DLD1 (cell line): ENCODE data around the gene RNF182.
"Not testable (repeated sequence)": the region's sequence is repeated elsewhere in the genome, so short reads cannot be mapped to it uniquely, and the experiment has no call there.

Experiments used
- in situ Hi-C: cut with HindIII; loops from 2 replicates; pipeline ENCODE4 v1.10.0; 2017; ENCODE audit warnings: low sequenced_read_pairs

Gene RNF182

DNA sequence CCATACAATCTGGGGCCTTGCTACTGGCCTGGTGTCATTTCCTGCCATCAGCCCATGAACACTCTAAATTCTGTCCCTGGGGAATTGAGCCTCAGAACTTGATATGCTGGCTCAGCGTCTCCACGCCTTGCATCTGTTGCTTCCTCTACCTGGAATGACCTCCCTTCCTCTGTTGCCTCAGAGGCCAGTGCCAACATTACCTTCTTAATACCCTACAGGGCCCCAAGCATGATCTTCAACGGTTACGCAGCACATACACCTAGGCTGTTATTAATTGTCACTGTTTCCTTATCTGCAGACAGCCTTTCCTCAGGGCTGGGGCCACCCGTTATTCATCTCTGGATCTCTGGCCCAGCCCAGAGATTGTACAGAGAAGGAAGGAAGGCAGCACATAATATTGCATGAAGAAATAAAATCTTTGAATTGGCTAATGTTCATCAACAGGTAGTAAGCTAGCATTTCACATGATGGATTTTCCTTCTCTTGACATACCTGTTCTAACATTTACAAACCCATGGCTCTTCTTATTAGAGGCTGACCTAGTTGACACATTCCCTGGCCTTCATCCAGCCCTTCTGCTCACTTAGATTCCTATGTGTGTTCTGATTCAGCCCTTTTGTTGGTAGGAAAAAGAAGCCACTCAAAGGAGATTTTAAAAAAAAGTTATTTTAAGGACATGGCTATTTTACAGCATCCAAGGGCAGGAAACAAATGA, 8.4 kb upstream of the RNF182 start:
- in situ Hi-C loops, result no loop called here

DNA sequence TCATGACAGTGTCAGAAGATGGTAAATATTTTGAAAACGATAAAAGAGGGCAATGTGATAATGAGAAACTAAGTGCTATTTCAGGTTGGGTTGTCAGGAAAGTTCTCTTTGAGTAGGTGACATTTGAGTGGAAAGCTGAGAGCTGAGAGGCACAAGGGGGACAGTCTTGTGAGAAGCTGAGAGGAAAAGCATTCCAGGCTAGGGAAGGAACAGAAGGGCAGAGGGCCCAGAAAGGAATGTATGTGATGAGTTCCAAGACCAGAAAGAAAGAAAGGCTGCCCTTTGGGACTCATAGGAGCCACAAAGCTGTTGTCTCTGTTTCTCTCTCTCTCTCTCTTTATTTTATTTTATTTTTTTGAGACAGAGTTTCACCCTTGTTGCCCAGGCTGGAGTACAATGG, 7.6 kb upstream of the RNF182 start:
- in situ Hi-C loops, result no loop called here

GRCh38 chr6:13918686-13919250, 6.0 kb upstream of the RNF182 start:
- in situ Hi-C loops, result no loop called here

- in situ Hi-C loops, result no loop called here
Observed at GRCh38 chr6:13919861-13920260, 4.9 kb upstream of the RNF182 start.

GRCh38 chr6:13920552-13920951, 4.2 kb upstream of the RNF182 start:
- in situ Hi-C loops, result no loop called here

- in situ Hi-C loops, result no loop called here
Observed at GRCh38 chr6:13922750-13923149, 2.0 kb upstream of the RNF182 start.

DNA sequence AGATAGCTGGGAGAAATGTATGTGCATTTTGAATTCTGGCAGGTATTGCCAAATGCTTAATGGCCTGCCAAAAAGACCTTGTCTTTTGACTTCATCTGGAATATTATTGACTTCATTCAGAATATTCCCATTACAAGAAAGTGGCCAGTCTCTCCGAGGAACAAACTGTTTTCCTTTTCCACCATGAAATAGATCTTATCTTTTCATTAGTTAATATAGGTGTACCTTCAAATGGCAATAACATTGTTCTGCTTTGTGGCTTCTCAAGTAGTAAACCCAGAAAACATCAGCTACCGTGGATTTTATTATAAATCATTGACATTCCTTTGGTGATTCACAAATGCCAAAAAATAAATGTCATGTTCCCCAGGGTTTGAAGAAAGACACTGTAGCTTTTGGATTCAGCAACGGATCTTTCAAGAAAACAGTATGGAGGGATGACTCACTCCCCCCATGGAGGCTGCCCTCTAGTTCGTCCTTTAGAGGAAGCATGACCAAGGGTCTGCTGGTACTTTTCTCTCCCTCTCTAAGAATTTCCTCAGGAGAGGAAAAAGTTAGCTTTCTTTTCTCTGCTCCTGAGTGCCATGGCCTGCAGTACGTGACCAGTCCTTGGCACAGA, 1.1 kb upstream of the RNF182 start:
- in situ Hi-C loops, result no loop called here

DNA sequence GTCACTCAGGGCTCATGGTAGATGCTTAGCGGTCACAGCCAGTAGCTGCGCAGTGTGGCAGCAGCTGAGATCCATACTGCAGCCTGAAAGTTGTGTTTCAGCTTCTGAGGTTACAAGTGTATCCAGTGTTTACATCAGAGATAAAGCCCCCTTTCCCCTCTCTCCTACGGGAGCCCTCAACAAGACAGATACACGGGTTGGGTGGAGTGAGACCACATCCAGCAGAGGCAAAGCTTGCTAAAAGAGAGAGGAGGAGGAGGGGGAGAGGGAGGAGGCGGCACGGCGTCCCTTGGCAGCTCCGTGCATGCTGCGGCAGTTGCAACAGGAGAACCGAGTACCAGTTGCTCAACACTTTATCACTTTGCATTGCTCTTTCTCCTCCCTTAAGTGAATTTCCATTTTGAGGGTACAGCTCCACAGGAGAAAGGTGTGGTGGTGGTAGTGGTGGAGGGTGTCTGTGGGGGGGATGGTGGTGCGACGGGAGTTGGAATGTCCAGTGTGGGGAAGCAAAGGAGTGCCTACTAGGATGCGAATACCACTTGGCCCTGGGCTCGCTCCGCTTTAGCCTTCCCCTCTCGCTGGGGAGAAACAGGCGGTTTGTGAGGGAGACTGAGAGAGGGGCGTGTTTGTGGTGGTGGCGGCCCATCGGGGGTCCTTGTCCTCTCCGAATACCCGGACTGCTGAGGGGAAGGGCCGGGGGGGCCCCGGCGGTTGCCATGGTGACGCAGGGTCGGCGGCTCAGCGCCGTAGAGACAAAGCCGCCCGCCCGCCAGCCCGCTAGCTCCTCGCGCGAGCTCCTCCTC, 405 bp upstream of the RNF182 start:
- in situ Hi-C loops, result no loop called here

GRCh38 chr6:13926378-13926777, 1.6 kb downstream of the RNF182 start:
- in situ Hi-C loops, result no loop called here

GRCh38 chr6:13927203-13927602, 2.5 kb downstream of the RNF182 start:
- in situ Hi-C loops, result no loop called here

DNA sequence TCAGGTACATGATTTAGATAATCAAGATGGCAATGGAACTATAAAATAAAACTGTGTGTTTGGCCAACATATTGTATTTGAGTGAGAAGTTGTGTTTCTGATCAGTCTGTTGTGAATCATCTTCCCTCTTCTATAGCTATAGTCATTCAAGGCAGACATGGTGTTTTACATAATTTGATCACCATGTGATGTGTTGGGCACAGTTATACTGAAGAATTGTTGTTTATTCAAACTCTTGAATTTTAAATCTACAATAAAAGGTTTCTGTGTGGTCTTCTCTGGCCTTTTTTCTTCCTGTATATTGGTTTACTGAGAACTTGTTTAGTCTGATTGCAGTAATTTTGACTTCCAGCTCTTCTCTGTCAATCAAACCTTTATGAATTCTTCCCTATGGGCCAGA, 4.4 kb downstream of the RNF182 start:
- in situ Hi-C loops, result no loop called here

GRCh38 chr6:13931797-13932402, 7.1 kb downstream of the RNF182 start:
- in situ Hi-C loops, result no loop called here

GRCh38 chr6:13932785-13933184, 8.0 kb downstream of the RNF182 start:
- in situ Hi-C loops, result no loop called here

- in situ Hi-C loops, result no loop called here
Observed at GRCh38 chr6:13934721-13935120, 10.0 kb downstream of the RNF182 start.

DNA sequence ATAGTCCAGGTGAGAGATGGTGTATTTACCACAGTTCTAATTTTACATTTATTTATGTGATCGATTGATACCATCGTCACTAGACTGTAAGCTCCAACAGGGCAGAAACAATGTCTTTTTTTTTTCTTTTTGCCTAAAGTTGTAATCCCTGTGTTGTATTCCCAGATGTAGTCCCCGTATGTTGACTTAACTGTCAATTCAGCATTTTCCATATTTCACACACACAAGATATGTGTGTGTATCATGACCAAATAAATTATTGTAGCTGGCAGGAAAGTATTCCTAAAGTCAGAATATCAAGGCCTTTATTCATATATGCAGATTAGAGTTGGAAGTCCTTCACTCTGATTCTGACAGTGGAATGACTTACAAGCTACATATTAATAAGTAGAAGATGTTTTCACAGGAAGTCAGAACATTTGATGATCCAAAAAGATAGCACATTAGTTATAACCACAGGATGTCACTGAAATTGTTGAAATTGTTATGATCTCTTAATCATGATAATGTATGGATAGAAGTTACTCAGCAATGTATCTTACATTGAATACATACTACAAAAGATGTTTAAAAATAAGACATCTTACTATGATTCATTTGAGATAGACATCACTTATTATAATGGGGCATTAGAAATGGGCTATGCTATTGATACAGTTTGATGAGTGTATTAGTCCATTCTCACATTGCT, 10.6 kb downstream of the RNF182 start:
- in situ Hi-C loops, result no loop called here

DNA sequence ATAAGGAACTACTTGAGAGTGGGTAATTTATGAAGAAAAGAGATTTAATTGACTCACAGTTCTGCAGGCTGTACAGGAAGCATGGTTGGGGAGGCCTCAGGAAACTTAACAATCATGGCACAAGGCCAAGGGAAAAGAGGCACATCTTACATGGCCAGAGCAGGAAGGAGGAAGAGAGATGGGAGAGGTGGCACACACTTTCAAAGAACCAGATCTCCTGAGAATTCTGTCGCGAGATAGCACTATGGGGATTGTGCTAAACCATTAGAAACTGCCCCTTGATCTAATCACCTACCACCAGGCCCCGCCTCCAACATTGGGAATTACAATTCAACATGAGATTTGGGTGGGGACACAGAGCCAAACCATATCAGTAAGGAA, 11.1 kb downstream of the RNF182 start:
- in situ Hi-C loops, result not testable (repeated sequence)

DNA sequence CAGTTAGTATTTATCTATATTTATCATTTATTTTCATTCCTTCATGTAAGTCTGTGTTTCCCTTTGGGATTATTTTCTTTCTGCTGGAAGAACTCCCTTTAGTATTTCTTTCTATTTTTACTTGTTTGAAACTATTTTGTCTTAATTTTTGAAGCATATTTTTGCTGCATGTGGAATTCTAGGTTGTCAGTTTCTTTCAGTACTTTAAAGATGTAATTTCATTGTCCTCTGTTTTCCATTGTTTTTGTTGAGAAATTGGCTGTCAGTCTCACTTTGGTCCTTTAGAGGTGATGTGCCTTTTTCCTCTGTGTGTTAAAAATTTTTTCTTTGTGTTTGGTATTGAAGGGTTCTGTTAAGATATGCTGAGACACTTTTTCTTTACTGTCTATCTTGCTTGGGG, 17.1 kb downstream of the RNF182 start:
- in situ Hi-C loops, result no loop called here

DNA sequence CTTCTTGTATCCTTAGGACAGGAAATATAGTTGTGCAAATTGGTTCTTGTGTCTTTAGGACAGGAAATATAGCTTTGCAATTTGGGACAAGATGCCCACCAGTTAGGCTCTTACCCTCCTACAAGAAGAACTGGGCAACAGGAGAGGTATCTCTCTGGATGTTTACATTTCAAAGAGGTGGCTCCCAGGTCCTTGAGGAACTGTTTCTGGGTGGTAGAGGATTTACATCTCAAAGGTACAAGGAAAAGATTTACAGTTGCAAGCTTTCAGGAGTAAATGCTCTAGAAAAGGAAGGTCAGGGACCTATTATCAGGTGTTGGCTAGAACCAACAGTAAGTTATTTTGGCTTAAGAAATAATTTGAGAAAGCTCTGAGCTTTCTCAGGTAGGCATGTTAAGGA, 19.2 kb downstream of the RNF182 start:
- in situ Hi-C loops, result no loop called here

GRCh38 chr6:13946506-13946905, 21.8 kb downstream of the RNF182 start:
- in situ Hi-C loops, result no loop called here

DNA sequence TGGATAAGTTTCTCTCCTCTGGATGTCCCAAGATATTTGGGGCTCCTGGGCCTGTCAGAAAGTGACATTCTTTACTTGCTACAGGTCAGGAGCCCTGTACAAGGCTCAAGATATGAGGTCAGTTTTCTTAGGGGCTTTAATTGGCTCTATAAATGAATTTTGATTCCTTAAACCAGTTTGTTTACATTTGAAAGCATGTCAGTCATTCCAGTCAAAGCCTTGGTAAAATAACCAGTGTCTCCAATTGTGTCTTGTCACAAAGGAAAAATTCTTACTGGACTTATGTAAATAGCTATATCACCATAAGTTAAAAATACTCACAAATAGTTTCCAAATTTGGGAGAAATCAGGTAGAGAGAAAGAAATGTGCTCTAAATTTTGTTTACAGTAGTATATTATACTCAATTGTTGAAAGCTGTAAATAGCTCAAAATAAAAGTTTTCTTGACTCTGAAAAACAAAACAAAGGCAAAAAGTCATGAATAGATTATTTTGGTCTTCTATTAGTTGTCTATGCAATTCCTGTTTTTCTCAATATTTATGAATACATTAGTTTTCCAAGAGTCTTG, 22.9 kb downstream of the RNF182 start:
- in situ Hi-C loops, result no loop called here
